ENCODE results near the gene NDRG2. TPM values are rescaled to one million over a fixed set of nuclear protein-coding genes. Genes with fewer than 3 reads are reported as not detected.

Gene NDRG2
- total RNA-seq, 1 donor: 1.8 TPM

GRCh38 chr14:21018781-21019180 is 6.1 kb downstream of the NDRG2 start:
- no peak for TF ChIP-seq CTCF (IDR thresholded peaks at IDR 0.05; ENCODE audit: insufficient read depth, low read length)

GRCh38 chr14:21018286-21018685 is 6.6 kb downstream of the NDRG2 start:
- no peak overlapping the region for H3K4me3 ChIP-seq (ENCODE audit: low read depth, low read length)
- no peak for TF ChIP-seq CTCF (IDR thresholded peaks at IDR 0.05; ENCODE audit: insufficient read depth, low read length)
- DNase-seq (ENCODE audit: low read depth): no peak

More at GRCh38 chr14:21018781-21019180, 6.1 kb downstream of the NDRG2 start:
- no peak for DNase-seq (ENCODE audit: low read depth)
- H3K4me3 ChIP-seq (ENCODE audit: low read depth, low read length): no peak overlapping the region

- no peak for TF ChIP-seq CTCF (IDR thresholded peaks at IDR 0.05; ENCODE audit: insufficient read depth, low read length)
- DNase-seq (ENCODE audit: low read depth): no peak
- no peak overlapping the region for H3K4me3 ChIP-seq (ENCODE audit: low read depth, low read length)
These were observed 7.2 kb downstream of the NDRG2 start for GRCh38 chr14:21017528-21018245.

- no peak for TF ChIP-seq CTCF (IDR thresholded peaks at IDR 0.05; ENCODE audit: insufficient read depth, low read length)
- H3K4me3 ChIP-seq (ENCODE audit: low read depth, low read length): no peak overlapping the region
- DNase-seq (ENCODE audit: low read depth): no peak
These were observed 8.3 kb downstream of the NDRG2 start for GRCh38 chr14:21016413-21017190.

- DNase-seq (ENCODE audit: low read depth): no peak
- H3K4me3 ChIP-seq (ENCODE audit: low read depth, low read length): no peak overlapping the region
- TF ChIP-seq CTCF (IDR thresholded peaks at IDR 0.05; ENCODE audit: insufficient read depth, low read length): no peak
These were observed 9.5 kb downstream of the NDRG2 start for GRCh38 chr14:21015312-21015711.

GRCh38 chr14:21014761-21015190 is 10.1 kb downstream of the NDRG2 start:
- no peak overlapping the region for H3K4me3 ChIP-seq (ENCODE audit: low read depth, low read length)
- peak; percentile 92 for TF ChIP-seq CTCF (IDR thresholded peaks at IDR 0.05; ENCODE audit: insufficient read depth, low read length)
- peak; percentile 92 for DNase-seq (ENCODE audit: low read depth)
